Measurements from ENCODE around the gene FN3KRP. TPM values are rescaled to one million over a fixed set of nuclear protein-coding genes. Genes with fewer than 3 reads are reported as not detected.

The FN3KRP gene
- total and polyA plus RNA-seq, 4 donors = 10.1 to 15.5 (median 11.0) TPM

DNA sequence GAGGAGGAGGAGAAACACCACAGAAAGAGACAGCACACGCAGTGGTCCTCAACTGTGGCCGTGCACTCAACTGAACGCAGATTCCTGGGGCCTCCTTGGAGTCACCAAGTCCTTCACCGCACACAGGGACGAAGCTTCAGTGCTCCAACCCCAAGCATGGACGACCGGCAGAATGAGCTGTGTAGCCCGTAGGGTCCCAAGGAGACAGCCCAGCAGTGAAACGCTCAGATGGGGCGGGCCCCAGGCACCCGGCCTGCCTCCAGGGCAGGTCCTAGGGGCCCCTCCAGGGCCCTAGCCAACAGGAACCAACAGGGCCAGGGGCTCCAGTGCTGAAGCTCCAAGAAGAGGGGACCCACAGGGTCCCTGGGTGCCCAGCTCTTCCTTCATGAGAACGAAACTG, 31.2 kb upstream of the FN3KRP start:
- H3K36me3 ChIP-seq (ENCODE audit: control insufficient read depth in 4 of 4, insufficient read depth in 3 of 4, low read depth in 1 of 4, low read length in 3 of 4) = no peaks in the 10 kb centered on the region
- no peak for TF ChIP-seq ZBTB33 (IDR thresholded peaks at IDR 0.05)
- TF ChIP-seq FOXA1 (IDR thresholded peaks at IDR 0.05) = no peak
- TF ChIP-seq RXRA (IDR thresholded peaks at IDR 0.05) = no peak
- TF ChIP-seq MAX (IDR thresholded peaks at IDR 0.05) = no peak
- TF ChIP-seq NR2F2 (IDR thresholded peaks at IDR 0.05) = no peak
- TF ChIP-seq EGR1 (IDR thresholded peaks at IDR 0.05; ENCODE audit: low read depth in 2 of 2) = no peak
- TF ChIP-seq FOXA2 (IDR thresholded peaks at IDR 0.05) = no peak
- no peak for TF ChIP-seq YY1 (IDR thresholded peaks at IDR 0.05)
- TF ChIP-seq JUND (IDR thresholded peaks at IDR 0.05) = no peak
- no peak for TF ChIP-seq GABPA (IDR thresholded peaks at IDR 0.05 in 1 of 2, conservative IDR thresholded peaks at IDR 0.05 in 1 of 2)
- no peak for TF ChIP-seq RAD21 (IDR thresholded peaks at IDR 0.05)
- TF ChIP-seq TAF1 (conservative IDR thresholded peaks at IDR 0.05) = no peak
- no peak for TF ChIP-seq HNF4G (IDR thresholded peaks at IDR 0.05)
- no peak for TF ChIP-seq ATF3 (IDR thresholded peaks at IDR 0.05)
- TF ChIP-seq SP1 (IDR thresholded peaks at IDR 0.05) = no peak
- no peak for TF ChIP-seq HNF4A (conservative IDR thresholded peaks at IDR 0.05)
- no peak for TF ChIP-seq CTCF (IDR thresholded peaks at IDR 0.05; ENCODE audit: low read depth, low read length, missing input control)
- TF ChIP-seq, protein P1, sequence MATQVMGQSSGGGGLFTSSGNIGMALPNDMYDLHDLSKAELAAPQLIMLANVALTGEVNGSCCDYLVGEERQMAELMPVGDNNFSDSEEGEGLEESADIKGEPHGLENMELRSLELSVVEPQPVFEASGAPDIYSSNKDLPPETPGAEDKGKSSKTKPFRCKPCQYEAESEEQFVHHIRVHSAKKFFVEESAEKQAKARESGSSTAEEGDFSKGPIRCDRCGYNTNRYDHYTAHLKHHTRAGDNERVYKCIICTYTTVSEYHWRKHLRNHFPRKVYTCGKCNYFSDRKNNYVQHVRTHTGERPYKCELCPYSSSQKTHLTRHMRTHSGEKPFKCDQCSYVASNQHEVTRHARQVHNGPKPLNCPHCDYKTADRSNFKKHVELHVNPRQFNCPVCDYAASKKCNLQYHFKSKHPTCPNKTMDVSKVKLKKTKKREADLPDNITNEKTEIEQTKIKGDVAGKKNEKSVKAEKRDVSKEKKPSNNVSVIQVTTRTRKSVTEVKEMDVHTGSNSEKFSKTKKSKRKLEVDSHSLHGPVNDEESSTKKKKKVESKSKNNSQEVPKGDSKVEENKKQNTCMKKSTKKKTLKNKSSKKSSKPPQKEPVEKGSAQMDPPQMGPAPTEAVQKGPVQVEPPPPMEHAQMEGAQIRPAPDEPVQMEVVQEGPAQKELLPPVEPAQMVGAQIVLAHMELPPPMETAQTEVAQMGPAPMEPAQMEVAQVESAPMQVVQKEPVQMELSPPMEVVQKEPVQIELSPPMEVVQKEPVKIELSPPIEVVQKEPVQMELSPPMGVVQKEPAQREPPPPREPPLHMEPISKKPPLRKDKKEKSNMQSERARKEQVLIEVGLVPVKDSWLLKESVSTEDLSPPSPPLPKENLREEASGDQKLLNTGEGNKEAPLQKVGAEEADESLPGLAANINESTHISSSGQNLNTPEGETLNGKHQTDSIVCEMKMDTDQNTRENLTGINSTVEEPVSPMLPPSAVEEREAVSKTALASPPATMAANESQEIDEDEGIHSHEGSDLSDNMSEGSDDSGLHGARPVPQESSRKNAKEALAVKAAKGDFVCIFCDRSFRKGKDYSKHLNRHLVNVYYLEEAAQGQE (IDR thresholded peaks at IDR 0.05) = no peak
- no peak overlapping the region for H3K4me3 ChIP-seq (ENCODE audit: low read depth in 1 of 3, low read length in 3 of 3)
- no peaks in the 10 kb centered on the region for H3K9me3 ChIP-seq (ENCODE audit: control insufficient read depth in 4 of 4, low read length in 3 of 4)
- H3K27me3 ChIP-seq (ENCODE audit: control insufficient read depth in 4 of 4, insufficient read depth in 4 of 4, low read length in 3 of 4) = no peaks in the 10 kb centered on the region
- H3K4me1 ChIP-seq (ENCODE audit: control insufficient read depth in 4 of 4, insufficient read depth in 4 of 4, low read length in 3 of 4) = peaks cover 2 to 18% (median 8%) of the 10 kb centered on the region in 4 donors
- H3K9ac ChIP-seq (ENCODE audit: low read depth in 1 of 2, low read length in 2 of 2) = no peak overlapping the region
- H3K27ac ChIP-seq (ENCODE audit: low read depth in 1 of 2, low read length in 2 of 2) = peak overlapping the region; percentile 46 to 90
- WGBS = 95% methylated on average over 12 of the region's 12 CpGs
- no peak for DNase-seq (ENCODE audit: low spot score)

Data from liver (tissue), 9 donors.